ENCODE measurements around the gene SCLY. TPM values are rescaled to one million over a fixed set of nuclear protein-coding genes. Genes with fewer than 3 reads are reported as not detected.

Gene SCLY
- total and polyA plus RNA-seq, 2 experiments from 2014 or later, result 12.7 to 21.1 TPM

- H3K9me2 ChIP-seq (replicated peaks; ENCODE audit: insufficient read depth), result no peaks in the 10 kb centered on the region
- no peaks in the 10 kb centered on the region for H3K36me3 ChIP-seq (replicated peaks; ENCODE audit: insufficient read depth, low read depth)
- H2AFZ ChIP-seq, result no peak overlapping the region
- TF ChIP-seq CTCF (IDR thresholded peaks at IDR 0.05; ENCODE audit: poor library complexity) (no peak), EZH2phosphoT487 (IDR thresholded peaks at IDR 0.05; ENCODE audit: low read depth, severe bottlenecking, unreplicated experiment) (no peak), EZH2 (IDR thresholded peaks at IDR 0.05; ENCODE audit: borderline replicate concordance) (no peak)
- no peak for DNase-seq (ENCODE audit: low spot score)
- H3K79me2 ChIP-seq, result no peaks in the 10 kb centered on the region
- H3K27ac ChIP-seq, result no peak overlapping the region
- WGBS (ENCODE audit: low lambda C conversion rate, missing lambda C conversion rate), result 92% methylated on average over 14 of the region's 14 CpGs
- H3K4me3 ChIP-seq, result no peak overlapping the region
- H3K27me3 ChIP-seq, result no peaks in the 10 kb centered on the region
- H3K9me3 ChIP-seq (ENCODE audit: low read depth), result no peaks in the 10 kb centered on the region
- H3K4me2 ChIP-seq, result no peak overlapping the region
- no peaks in the 10 kb centered on the region for H3K4me1 ChIP-seq (ENCODE audit: insufficient read depth)
- H4K20me1 ChIP-seq (ENCODE audit: insufficient read depth, poor library complexity, severe bottlenecking), result no peaks in the 10 kb centered on the region
Observed at GRCh38 chr2:238104226-238104690, 43.5 kb downstream of the SCLY start.

DNA sequence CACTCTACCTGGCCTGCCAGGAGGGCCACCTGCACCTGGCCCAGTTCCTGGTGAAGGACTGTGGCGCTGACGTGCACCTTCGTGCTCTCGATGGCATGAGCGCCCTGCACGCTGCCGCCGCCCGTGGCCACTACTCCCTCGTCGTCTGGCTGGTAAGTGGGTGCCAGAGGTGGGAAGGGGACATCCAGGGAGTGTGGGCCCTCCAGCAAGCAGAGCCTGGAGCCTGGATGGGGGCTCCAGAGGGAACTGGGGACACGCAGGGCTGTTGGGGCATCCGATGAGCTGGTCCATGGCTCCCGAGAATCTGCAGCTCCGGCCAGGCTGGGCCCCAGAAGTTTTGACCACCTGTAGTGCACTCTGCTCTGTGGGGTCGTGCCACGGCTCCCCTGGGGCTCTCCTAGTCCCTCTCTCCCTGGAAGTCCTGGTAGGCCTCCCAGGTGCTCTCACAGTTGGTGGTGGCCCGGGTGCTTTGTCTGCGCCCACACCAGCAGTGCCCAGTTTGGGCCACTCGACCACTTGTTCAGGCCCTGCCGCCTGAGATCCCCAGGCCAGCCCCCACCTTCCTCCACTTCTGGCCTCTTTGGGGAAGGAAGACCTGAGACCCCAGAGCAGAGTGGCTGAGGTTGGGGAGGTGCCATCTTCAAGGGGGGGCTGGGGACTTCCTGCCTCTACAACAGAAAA lies 44.0 kb downstream of the SCLY start:
- no peaks in the 10 kb centered on the region for H3K9me2 ChIP-seq (replicated peaks; ENCODE audit: insufficient read depth)
- no peak overlapping the region for H2AFZ ChIP-seq
- 96% methylated on average over 21 of the region's 21 CpGs for WGBS (ENCODE audit: low lambda C conversion rate, missing lambda C conversion rate)
- H3K27me3 ChIP-seq, result no peaks in the 10 kb centered on the region
- H3K79me2 ChIP-seq, result no peaks in the 10 kb centered on the region
- H3K4me3 ChIP-seq, result no peak overlapping the region
- no peak overlapping the region for H3K4me2 ChIP-seq
- no peaks in the 10 kb centered on the region for H3K9me3 ChIP-seq (ENCODE audit: low read depth)
- H3K4me1 ChIP-seq (ENCODE audit: insufficient read depth), result no peaks in the 10 kb centered on the region
- no peaks in the 10 kb centered on the region for H4K20me1 ChIP-seq (ENCODE audit: insufficient read depth, poor library complexity, severe bottlenecking)
- H3K27ac ChIP-seq, result no peak overlapping the region
- no peak for DNase-seq (ENCODE audit: low spot score)
- no peaks in the 10 kb centered on the region for H3K36me3 ChIP-seq (replicated peaks; ENCODE audit: insufficient read depth, low read depth)
- TF ChIP-seq CTCF (IDR thresholded peaks at IDR 0.05; ENCODE audit: poor library complexity) (no peak), EZH2phosphoT487 (IDR thresholded peaks at IDR 0.05; ENCODE audit: low read depth, severe bottlenecking, unreplicated experiment) (no peak), EZH2 (IDR thresholded peaks at IDR 0.05; ENCODE audit: borderline replicate concordance) (no peak)

DNA sequence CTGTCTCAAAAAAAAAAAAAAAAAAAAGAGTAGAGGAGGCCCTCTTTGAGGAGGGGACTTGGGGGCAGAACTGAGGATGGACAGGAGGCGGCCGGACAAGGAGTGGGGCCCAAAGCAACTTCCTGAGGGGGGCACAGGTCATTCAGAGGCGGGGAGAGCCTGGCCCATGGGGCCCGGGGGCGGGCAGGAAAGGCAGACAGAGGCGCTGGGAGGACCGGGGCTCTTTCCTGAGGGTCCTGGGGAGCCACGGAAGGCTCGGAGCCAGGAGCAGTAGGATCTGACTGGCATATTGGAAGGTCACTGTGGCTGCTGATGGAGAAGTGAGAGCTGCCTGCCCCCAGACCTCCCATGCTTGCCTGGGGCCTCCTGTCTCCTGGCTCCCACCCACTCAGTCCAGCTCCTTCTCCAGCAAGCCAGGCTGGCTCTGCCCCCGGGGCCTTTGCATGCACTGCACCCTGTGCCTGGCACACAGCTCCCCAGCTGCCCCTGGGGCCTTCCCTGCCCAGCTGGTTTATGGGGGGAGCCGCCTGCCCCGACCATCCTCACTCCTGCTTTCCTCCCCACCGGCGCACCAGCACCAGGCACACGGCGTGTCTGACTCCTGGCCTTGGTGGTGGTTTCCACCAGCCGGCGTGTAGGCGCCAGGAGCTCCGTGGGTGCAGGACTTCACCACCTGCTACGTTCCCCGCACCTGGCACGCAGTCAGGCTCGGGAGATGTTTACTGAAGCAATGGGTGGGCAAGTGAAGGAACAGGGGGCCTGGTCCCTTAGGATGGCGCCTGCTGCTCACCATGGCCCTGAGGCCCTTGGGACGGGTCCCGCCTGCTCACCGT lies 44.9 kb downstream of the SCLY start:
- Histone ChIP-seq H3K27me3 (no peaks in the 10 kb centered on the region), H3K9me3 (ENCODE audit: low read depth) (no peaks in the 10 kb centered on the region), H3K4me1 (ENCODE audit: insufficient read depth) (no peaks in the 10 kb centered on the region), H4K20me1 (ENCODE audit: insufficient read depth, poor library complexity, severe bottlenecking) (no peaks in the 10 kb centered on the region), H3K36me3 (replicated peaks; ENCODE audit: insufficient read depth, low read depth) (no peaks in the 10 kb centered on the region), H3K79me2 (no peaks in the 10 kb centered on the region), H3K4me3 (no peak overlapping the region), H3K27ac (no peak overlapping the region), H3K4me2 (no peak overlapping the region), H2AFZ (no peak overlapping the region), H3K9me2 (replicated peaks; ENCODE audit: insufficient read depth) (no peaks in the 10 kb centered on the region)
- WGBS (ENCODE audit: low lambda C conversion rate, missing lambda C conversion rate), result 93% methylated on average over 20 of the region's 28 CpGs
- no peak for DNase-seq (ENCODE audit: low spot score)
- no peak for TF ChIP-seq CTCF (IDR thresholded peaks at IDR 0.05; ENCODE audit: poor library complexity)

Measured in hepatocyte (in vitro differentiated cells).